Activated CD8-positive, alpha-beta memory T cell treated with anti-CD3 and anti-CD28 coated beads for 1 hour (primary cell): ENCODE data around the gene TSPAN18.
"Not testable (repeated sequence)": the region's sequence is repeated elsewhere in the genome, so short reads cannot be mapped to it uniquely, and the experiment has no call there.

ENCODE experiments used
- DNase-seq, 2 donors: peaks; one replicate each; pipeline ENCODE4 v3.0.0-alpha.2; 2020; ENCODE audit warnings: low read depth in 1 of 2; ENCODE audit errors: extremely low read depth in 1 of 2

The TSPAN18 gene

DNA sequence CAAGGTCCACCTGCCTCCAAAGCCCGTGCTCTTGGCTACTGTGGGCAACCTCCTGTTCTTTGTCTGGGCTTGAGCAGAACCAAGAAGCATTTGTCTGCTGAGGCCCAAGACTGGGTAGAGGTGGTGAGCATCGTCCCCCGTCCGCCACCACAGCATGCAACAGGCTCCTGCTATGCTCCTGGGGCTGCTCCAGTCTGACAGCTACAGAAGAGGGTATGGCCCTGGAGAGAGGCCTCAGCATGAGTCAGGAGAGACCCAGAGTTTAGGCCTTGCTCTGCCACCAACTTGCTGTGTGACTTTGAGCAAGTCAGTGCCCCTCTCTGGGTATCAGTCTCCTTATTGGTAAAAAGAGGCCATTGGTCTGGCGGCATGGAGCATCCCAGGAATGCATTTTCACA lies 132.8 kb downstream of the TSPAN18 start:
- no peak for DNase-seq

DNA sequence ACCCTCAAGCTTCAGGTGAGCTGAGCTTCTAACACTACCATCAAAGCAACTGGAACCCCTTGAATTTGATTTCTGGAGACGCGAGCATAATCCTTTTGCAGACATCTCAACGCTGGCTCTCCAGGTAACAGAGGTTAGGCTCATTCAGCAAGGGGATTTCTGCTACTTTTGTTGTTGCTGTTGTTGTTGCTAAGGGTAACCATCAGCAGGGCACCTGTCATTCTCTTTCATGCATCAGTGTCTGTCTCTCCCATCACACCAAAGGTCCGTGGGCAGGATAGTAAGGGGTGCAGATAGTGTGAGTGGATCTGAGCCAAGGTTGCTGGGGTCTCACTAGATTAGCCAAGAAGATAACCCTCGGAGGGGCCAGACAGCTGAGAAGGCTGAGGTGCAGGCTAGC lies 133.6 kb downstream of the TSPAN18 start:
- DNase-seq = no peak

DNA sequence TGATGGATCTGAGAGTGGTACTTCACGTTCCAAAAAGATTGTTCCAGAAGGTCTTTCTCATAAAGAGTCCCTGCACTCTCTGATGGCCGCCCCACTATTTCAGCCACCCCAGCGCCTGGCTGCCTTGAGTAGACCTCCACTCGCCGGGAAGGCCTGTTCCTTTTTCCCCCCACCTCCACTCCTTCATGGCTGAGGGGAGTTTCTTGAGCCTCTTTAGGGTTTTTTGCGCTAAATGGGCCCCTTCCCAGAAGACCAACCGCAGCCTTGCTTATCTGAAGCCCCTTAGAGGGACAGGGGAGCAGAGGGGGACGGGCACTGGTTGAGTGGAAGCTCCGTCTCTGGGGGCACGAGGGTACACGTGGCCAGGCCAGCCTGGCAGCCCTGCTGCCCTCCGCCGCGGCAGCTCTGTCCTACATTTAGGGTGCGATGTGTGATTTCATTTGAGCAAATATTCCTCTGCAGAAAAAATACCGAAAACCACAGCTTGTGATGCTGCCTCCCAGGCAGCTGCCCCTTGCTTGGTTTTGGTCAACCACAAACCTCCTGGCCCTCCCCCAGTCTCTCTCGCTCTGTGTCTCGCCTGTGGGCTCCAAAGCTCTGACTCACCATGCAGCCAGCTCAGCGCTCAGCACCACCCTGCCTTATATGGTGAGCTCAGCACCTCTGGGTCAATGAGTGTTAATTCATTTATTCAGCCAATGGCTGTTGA lies 135.2 kb downstream of the TSPAN18 start:
- peak; percentile 35 to 62 for DNase-seq

DNA sequence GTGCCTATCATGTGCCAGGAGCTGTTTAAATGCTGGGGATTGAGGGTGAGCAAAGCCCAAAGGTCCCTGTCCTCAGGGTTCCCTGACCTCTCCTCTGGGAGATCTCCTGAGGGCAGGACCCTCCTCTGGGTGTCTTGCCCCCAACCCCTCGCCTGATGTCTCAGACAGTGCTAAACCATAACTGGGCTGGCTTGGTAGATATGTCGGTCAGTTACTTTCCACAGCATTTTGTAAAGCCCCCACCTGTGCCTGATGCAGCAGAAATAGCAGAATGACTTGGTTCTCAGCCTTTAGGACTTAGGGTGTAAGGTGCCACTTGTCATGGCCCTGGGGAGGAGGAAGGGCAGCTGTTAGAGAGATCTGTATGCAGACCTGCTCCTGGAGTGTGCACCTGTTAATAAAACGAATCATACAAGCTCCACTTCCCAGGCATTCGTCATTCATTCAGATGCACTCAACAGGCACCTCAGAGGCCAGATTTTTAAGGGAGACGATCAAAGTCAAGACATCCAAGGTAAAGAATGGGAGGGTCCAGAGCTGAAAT lies 135.9 kb downstream of the TSPAN18 start:
- no peak for DNase-seq

DNA sequence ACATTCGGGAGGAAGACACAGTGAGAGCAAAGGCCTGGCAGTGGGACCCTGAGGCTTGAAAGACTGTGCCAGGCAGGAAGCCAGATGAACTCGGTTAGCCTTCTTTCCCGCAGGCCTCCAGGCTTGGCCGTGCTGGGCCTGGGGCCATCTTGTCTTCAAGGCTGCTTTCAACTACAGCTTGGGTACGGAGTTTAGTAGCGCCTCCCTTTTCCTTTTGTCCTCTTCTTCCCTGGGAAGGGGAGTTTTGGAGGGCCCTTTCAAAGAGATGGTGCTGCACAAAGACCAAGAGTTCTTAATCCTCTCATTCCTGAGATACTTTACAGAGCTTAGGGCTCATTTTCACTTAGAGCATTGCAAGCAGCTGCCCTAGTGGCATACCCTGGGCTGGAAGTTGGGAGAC lies 136.5 kb downstream of the TSPAN18 start:
- DNase-seq = no peak

DNA sequence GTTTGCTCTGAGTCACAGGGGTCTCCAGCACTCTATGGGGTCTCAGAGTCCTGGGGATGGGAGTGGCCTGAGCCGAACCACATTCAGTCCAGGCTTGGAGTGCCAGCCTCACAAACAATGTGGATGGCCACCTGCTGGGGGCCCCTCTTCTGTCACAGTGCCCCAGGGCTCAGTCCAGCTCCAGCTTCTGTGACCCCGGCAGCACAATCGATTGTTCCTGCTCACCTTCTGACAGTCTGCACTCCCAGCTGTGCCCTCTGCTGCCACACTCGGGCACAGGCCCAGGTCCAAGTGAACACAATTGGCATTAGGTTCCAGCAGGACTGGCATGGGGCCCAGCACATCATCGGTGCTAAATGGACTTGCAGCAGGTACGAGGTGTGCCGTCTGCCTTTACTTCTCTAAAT lies 139.1 kb downstream of the TSPAN18 start:
- DNase-seq = no peak

DNA sequence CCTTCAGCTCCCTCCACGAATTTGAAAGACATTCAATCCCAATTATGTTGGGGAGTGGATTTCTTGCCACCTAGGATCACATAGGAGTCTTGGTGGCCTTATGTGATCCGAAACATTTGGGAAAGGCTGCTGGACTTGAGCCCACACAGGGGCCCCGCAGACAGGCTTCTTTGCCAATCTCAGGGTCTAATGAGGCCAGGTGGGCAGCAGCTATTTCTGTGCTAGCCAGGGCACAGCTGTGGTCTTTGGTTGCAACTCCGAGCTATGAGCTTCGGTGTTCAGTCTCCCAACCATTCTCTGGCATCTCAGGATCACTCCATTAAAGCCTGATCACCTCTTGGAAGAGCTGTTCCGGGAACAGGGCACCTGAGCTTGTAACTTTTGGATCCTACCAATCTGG lies 139.5 kb downstream of the TSPAN18 start:
- DNase-seq = no peak

DNA sequence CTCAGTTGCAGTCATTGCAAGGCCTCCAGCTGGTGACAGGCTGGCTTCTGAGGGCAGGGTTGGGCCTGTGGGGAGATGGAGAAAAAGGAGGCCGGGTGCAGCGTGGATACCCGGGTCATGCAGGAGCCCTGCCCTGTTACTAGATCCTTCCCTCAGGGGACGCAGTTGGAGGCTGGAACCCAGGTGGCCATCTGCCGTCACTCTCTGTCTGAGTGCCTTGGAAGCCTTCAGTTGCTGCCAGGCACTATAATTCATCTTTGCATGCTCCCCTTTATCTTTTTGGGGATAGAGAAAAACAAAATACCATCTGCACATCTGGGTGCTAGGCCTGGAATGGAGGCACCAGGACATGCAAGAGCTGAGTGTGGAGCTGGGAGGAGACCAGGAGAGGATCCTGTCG lies 141.3 kb downstream of the TSPAN18 start:
- DNase-seq = no peak

DNA sequence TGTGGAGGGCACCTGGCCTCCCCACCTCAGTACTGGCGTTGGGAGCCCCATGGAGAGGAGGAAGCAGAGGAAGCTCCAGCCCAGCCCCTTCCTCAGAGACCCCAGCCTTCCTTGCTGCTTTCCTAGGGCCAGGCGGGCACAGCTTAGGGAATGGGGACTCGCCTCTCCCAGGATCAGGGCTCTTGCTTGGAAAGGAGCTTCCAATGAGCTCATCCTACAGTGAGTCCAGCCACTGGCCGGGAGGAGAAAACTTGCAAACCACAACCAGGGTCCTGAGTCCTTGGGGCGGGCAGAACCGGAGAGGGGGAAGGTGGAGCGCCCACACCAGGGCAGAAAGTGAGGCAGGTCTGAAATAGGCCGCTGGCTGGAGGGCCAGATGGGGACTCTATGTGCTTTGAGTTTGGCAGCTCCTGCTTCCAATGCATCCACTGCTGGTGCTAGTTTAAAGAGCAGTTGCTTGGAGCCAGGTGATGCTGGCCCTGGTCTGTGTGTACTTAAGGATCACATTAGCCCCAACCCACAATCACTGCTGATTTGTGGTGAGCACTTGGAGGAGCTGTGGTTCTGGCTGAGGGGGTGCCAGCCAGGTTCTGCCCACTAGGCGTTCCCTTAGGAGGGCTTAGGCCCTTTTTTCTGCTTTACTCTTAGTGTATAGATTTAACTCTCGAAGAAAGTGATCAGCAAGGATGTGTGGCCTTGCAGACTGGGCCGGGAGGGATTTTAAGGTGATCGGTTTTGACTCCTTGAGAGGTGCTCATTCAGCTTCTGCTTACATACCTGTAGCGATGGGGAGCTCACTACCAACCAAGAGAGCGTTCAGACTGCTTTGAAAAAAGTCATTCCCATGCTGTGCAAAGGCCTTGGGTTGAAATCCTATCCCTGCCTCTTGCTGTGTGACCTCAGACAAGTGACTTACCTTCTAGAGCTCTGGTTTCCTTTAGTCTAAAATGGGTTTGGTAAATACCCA lies 142.0 kb downstream of the TSPAN18 start:
- no peak for DNase-seq

DNA sequence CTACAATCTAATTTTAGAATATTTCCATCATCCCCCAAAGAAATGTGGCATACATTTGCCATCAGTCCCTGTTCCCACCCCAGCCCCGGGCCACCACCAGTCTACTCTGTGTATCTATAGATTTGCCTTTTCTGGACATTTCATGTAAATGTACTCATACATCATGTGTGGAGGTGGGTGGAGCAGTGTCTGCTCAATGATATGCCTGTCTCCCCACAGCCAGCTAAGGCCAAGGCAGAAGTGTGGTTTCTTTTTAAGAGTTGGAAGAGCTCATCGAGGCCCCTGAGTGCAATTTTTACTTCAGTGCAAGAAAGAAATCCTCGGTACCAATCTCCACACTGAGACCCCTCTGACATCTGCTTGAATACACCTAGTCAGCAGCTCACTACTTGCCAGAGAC lies 143.4 kb downstream of the TSPAN18 start:
- no peak for DNase-seq

DNA sequence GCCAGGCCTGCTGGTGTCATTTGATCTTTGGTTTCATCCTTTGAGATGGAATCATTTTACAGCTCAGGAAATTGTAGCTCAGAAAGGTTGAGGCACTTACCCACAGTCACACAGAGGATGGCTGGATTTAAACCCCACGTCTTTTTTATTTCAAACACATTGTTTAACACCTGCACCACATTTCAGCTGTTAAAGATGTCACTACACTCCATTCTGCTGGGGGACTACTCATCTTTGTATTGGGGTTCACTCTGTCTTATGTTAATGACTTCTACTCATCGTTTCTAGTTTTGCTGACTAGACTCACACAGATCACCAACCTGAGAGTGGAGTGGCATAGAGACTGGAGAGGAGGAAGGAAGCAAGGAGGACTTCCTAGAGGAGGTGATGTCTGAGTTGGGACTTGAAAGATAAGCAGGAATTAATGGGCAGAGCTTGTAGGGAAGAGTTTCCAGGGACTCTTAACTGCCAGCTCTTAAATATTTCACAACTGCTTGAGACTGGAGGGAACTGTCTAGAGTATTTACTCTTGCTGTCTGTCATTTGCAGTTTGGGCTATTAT lies 143.9 kb downstream of the TSPAN18 start:
- DNase-seq = no peak

DNA sequence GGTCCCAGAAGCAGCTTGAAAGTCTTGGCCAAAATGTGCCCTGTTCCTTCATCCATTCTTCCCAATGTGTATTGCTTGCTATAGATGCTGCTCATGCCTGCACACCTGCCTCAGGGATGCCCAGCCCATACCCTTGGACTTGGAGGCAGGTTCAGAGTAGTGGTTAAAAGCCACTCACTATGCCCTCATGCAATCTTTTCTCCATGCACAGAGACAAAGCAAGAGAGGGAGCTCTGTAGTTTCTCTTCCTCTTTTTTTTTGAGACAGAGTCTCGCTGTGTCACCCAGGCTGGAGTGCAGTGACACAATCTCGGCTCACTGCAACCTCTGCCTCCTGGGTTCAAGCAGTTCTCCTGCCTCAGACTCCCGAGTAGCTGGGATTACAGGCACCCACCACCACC lies 144.9 kb downstream of the TSPAN18 start:
- DNase-seq = not testable (repeated sequence)

DNA sequence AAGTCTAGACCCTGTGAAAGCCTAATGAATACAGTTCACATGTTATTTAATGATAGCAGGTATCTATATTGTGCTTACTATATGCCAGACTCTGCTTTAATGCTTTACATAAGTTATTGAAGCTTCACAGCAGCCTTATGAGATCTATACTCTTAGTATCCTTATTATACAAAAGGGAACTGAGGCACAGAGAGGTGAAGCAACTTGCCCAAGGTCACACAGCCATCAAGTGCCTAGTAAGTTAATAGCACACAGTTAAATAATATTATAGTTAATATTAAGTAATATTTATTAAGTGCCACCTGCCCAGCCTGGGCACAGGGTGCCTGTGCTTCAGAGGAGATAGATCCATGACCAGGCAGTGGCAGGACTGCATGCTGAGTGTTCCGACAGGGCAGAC lies 145.8 kb downstream of the TSPAN18 start:
- no peak for DNase-seq

DNA sequence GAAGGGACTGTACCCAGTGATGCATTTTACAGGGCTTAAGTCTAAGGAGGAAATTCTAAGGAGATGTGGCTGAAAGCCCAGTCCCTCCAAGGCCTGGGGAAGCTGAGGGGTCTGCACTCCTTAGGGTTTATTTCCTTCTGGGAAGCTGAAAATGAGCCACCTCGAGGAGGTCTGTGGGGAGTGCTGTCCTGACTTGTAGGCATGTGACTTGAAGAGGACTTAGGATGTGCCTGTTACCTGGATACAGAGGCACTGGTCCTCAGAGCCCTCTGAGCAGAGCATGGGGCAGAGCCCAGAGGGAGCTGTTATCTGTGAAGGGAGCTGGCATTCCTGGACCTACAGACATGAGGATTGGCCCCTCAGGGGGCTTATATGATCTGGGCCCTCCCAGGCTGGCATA lies 146.8 kb downstream of the TSPAN18 start:
- DNase-seq = no peak

DNA sequence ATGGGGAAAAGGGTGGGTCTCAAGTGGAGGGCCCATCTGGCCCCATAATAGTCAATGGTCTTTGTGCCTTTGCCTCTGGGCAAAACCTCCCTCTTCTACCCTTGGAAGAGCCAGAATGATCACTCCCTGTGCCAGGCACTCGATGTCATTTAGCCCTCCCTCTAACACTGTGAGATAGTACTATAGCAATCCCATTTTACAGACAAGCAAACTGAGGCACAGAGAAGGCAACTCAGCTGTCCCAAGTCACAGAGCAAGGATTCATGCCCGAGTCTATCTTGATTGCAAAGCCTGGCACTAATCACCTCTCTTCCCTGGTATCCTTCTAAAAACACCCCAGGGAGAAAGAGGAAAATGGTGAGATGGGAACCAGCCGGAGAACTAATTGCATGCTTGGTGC lies 147.5 kb downstream of the TSPAN18 start:
- no peak for DNase-seq

DNA sequence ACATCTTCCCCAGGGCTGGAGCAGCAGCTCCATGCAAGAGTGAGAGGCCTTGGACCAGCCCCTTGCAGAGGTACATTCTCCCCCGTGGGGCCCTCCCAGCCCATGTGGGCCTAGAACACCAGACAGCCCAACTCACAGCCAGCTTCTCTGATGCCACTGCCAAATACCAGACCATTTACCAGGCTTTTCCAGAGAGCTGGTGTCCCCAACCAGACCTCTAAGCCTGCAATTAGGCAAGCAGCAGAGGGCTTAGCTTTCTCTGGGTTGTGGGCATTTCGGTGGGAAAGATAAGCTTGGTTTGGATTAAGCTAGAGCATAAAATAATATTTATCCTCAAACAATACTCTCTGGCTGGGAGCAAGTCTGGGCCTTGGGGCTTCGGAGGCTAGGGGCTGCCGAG lies 148.3 kb downstream of the TSPAN18 start:
- DNase-seq = no peak

DNA sequence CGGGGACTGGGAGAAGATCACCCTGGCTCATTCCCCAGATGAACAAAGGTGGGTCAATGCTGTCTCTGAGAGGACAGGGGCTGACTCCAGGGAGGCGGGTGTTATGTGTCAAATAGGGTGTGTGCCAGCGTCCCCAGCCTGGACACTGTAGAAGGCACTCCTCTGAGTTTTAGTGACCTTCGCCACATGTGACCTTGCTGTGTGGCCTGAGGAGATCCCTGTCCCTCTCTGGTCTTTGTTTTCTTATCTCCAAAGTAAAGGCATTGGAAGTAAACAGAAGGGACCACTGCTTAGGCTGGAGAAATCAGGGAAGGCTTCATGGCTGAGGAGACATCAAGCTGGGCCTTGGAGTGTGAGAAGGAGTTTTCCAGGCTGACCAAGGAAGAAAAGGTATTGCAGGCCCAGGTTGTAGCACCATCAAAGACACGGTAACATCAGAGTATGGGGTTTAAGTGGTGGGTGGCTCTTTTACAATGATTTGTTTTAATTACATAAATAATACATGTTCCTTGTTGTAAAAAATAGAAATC lies 149.5 kb downstream of the TSPAN18 start:
- no peak for DNase-seq

DNA sequence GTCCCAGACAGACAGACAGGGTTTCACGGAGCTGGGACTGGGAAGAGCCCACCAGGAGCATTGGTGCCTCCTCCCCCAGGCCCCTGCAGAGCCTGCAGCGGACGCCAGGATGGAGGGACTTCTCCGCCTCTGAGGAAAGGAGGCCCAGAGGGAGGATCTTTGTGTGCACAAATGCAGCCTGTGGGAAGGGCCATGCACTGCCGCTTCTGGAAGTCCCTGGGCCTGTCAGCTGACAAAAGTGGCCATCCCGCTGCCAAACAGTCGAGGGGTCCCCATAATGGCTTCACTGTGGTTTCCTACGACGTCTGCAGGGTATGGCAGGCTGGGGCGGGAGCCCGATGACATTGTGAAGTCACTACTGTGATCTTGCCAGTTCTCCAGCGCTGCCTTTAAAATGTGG lies 150.1 kb downstream of the TSPAN18 start:
- DNase-seq = no peak

DNA sequence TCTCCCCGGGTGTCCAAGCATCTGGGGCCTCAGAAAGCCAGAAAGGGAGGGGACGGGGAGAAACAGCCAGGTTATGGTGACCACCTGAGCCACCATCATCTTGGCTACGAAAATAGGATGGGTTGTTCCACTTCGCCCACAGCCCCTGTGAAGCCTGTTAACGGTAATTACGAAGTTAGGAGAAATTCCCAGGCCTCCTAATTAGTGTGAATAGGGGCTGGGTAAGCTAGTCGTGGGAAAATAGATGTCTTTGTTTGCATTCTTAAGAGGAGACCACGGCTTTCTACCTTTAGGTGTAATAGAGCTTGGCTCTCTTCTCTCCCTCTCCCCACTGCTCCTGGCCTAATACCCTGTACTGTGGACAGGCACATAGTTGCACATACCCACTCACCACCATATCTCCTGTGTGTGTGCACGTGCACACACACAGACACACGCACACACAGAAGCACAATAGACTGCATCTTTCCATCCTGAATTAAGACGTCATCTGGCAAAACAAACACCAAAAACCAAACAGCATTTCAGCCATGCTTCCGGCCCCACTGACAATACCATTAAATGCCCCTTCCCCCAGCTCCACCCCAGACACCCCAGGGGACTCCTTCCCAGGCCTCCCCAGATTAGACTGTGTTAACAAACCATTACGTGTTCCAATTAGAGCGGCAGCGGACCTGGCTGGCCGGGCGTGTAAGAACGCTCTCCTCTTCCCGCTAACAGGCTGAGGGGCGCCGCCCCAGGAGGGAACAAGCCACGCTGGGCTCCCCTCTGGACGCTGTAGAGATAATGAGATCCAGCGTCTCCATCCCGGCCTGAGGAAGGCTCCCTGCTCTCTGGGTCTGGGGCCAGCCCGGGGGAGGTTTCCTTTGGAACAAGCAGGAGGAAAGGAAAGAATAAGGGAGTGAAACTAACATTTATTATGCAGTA lies 151.1 kb downstream of the TSPAN18 start:
- no peak for DNase-seq

DNA sequence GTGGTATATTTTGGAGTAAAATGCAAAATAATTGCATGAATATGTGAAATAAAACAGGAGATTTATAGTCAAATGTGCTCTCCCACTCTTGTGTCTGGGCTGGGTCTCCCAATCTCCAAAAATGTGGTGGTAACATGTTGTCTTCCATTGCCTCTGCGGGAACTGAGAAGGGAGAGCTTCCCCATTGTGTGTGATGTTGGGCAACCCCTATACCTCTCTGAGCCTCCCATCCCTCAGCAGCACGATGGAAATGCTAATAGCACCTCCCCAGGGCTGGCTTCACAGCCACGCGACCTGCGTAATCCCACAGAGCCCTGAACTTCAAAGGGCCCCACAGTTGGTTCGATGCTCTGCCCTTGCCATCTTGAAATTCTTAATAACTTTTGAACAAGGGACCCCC lies 151.9 kb downstream of the TSPAN18 start:
- no peak for DNase-seq
